Lower lobe of right lung (tissue), 2 donors: ENCODE measurements around the gene SPSB4. TPM values are rescaled to one million over a fixed set of nuclear protein-coding genes. Genes with fewer than 3 reads are reported as not detected.

ENCODE experiments used
- ATAC-seq, 2 donors: fragments of 200-7000 bp; cut with Tn5 transposase; one replicate each; pipeline ENCODE4 v1.9.1; 2020 to 2022; ENCODE audit warnings: mild to moderate bottlenecking in 2 of 2, moderate library complexity in 2 of 2
- DNase-seq: peaks from one replicate; pipeline ENCODE4 v3.0.0-alpha.2; 2020
- H3K27ac ChIP-seq: fragments of 200-600 bp; one replicate; pipeline ENCODE4 v1.8.0; 2022
- H3K27me3 ChIP-seq: fragments of 200-600 bp; one replicate; pipeline ENCODE4 v1.8.0; 2022; ENCODE audit warnings: low read depth
- H3K36me3 ChIP-seq: fragments of 200-600 bp; one replicate; pipeline ENCODE4 v1.8.0; 2022; ENCODE audit warnings: mild to moderate bottlenecking
- H3K4me1 ChIP-seq: fragments of 200-600 bp; one replicate; pipeline ENCODE4 v1.8.0; 2022
- H3K4me3 ChIP-seq: fragments of 200-600 bp; one replicate; pipeline ENCODE4 v1.8.0; 2022; ENCODE audit warnings: mild to moderate bottlenecking
- H3K9me3 ChIP-seq: fragments of 200-600 bp; one replicate; pipeline ENCODE4 v1.8.0; 2022
- CTCF ChIP-seq: fragments of 200-600 bp; IDR thresholded peaks from one replicate; pipeline ENCODE4 v1.8.0; 2022; ENCODE audit warnings: antibody characterized with exemption, mild to moderate bottlenecking
- intact Hi-C: fragments of 100-400 bp; cut with DNase I; formaldehyde crosslinking; loops from one replicate; pipeline ENCODE4 v1.11.0; 2022
- total RNA-seq: library from RNA; stranded (reverse); fragmentation: NEBNext Ultra II Directional; extraction: Animal tissue kit (Norgen Biotek cat#: 25700); gene quantifications from one replicate; pipeline ENCODE4 v1.2.1, GENCODE V29; 2021
- donor health status: DM: no; HTN: yes; CAD: no; lungs with severe emphysema.

Gene SPSB4
- total RNA-seq, 1 donor from 2014 or later, result 0.80 TPM

GRCh38 chr3:141065841-141066805, 15.0 kb downstream of the SPSB4 start:
- Histone ChIP-seq H3K27me3 (no peaks in the 10 kb centered on the region), H3K27ac (no peak overlapping the region), H3K9me3 (no peaks in the 10 kb centered on the region), H3K36me3 (no peaks in the 10 kb centered on the region), H3K4me1 (no peaks in the 10 kb centered on the region), H3K4me3 (no peak overlapping the region)
- no peak for TF ChIP-seq CTCF
- DNase-seq (no peak), ATAC-seq (peak; percentile 10 to 23)
- intact Hi-C loops, result no loop called here

GRCh38 chr3:141067206-141067974, 16.2 kb downstream of the SPSB4 start:
- Histone ChIP-seq H3K4me3 (no peak overlapping the region), H3K27me3 (no peaks in the 10 kb centered on the region), H3K27ac (no peak overlapping the region), H3K9me3 (no peaks in the 10 kb centered on the region), H3K36me3 (no peaks in the 10 kb centered on the region), H3K4me1 (no peaks in the 10 kb centered on the region)
- intact Hi-C loops, result no loop called here
- DNase-seq (no peak), ATAC-seq (no peak)
- TF ChIP-seq CTCF, result no peak

- intact Hi-C loops, result no loop called here
These were observed 19.1 kb downstream of the SPSB4 start for GRCh38 chr3:141070229-141070628.

GRCh38 chr3:141070727-141071357, 19.7 kb downstream of the SPSB4 start:
- intact Hi-C loops, result no loop called here
- ATAC-seq (no peak), DNase-seq (peak; percentile 15)
- no peaks in the 10 kb centered on the region for H3K9me3 ChIP-seq
- no peak overlapping the region for H3K27ac ChIP-seq
- no peak for TF ChIP-seq CTCF
- H3K4me1 ChIP-seq, result peaks cover under 1% of the 10 kb centered on the region
- no peak overlapping the region for H3K4me3 ChIP-seq
- no peaks in the 10 kb centered on the region for H3K27me3 ChIP-seq
- H3K36me3 ChIP-seq, result no peaks in the 10 kb centered on the region

More at GRCh38 chr3:141070229-141070628, 19.1 kb downstream of the SPSB4 start:
- H3K9me3 ChIP-seq, result no peaks in the 10 kb centered on the region
- no peak overlapping the region for H3K27ac ChIP-seq
- H3K27me3 ChIP-seq, result no peaks in the 10 kb centered on the region
- no peaks in the 10 kb centered on the region for H3K4me1 ChIP-seq
- H3K36me3 ChIP-seq, result no peaks in the 10 kb centered on the region
- DNase-seq (no peak), ATAC-seq (no peak)
- no peak overlapping the region for H3K4me3 ChIP-seq
- no peak for TF ChIP-seq CTCF

DNA sequence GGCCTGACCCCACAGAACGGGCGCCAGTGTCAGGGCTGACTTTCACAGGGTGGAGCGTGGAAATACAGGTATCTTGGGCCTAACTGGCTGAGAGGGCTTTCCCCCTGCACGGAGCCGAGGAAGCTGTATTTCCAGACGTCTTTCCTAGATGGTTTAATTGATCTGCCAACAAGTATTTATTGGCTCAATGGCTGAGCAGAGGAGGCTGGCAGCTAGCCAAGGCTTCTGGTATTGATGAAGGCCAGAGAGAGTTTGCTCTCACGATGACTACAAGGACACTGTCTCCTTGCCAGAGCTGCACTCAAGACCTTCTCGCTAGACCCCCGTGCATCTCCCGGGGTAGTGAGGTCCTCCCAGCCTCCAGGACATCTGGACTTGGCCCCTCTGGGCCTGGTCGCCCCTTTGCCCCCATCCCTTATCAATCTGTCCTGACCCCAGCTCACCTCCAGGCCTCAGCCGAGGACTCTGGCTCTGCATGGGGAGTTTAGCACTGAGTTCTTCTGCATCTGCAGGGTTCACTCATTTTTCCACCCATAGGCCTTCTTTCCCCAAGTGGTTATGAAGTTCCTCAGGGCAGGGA, 20.6 kb downstream of the SPSB4 start:
- H3K4me1 ChIP-seq, result peaks cover 10% of the 10 kb centered on the region
- no peaks in the 10 kb centered on the region for H3K36me3 ChIP-seq
- TF ChIP-seq CTCF, result no peak
- intact Hi-C loops, result no loop called here
- ATAC-seq (no peak), DNase-seq (peak; percentile 36)
- no peak overlapping the region for H3K4me3 ChIP-seq
- H3K27ac ChIP-seq, result no peak overlapping the region
- no peaks in the 10 kb centered on the region for H3K27me3 ChIP-seq
- no peaks in the 10 kb centered on the region for H3K9me3 ChIP-seq
